IPS DF 19.7 (cell line): ENCODE data around the gene CFAP97D2.
"Not testable (repeated sequence)": the region's sequence is repeated elsewhere in the genome, so short reads cannot be mapped to it uniquely, and the experiment has no call there.

Experiments
- DNase-seq: peaks from one replicate; pipeline ENCODE4 v3.0.0-alpha.2; 2013; ENCODE audit warnings: low read depth, low spot score

The CFAP97D2 gene

GRCh38 chr13:114235697-114236096 is 56.6 kb downstream of the CFAP97D2 start:
- DNase-seq = no peak

GRCh38 chr13:114236227-114236626 is 57.2 kb downstream of the CFAP97D2 start:
- DNase-seq = no peak

GRCh38 chr13:114237415-114238112 is 58.5 kb downstream of the CFAP97D2 start:
- no peak for DNase-seq

- no peak for DNase-seq
Measured at GRCh38 chr13:114241918-114242317, 62.9 kb downstream of the CFAP97D2 start.

GRCh38 chr13:114243971-114244370 is 64.9 kb downstream of the CFAP97D2 start:
- DNase-seq = no peak

GRCh38 chr13:114244637-114245036 is 65.6 kb downstream of the CFAP97D2 start:
- no peak for DNase-seq

- no peak for DNase-seq
Measured at GRCh38 chr13:114248011-114248410, 69.0 kb downstream of the CFAP97D2 start.

- DNase-seq = no peak
Measured at GRCh38 chr13:114249077-114249476, 70.0 kb downstream of the CFAP97D2 start.

GRCh38 chr13:114251639-114252440 is 72.8 kb downstream of the CFAP97D2 start:
- not testable (repeated sequence) for DNase-seq

GRCh38 chr13:114256547-114256946 is 77.5 kb downstream of the CFAP97D2 start:
- DNase-seq = no peak

- DNase-seq = peak; percentile 25
Measured at GRCh38 chr13:114257014-114257413, 78.0 kb downstream of the CFAP97D2 start.

GRCh38 chr13:114258589-114258988 is 79.5 kb downstream of the CFAP97D2 start:
- no peak for DNase-seq

GRCh38 chr13:114259374-114259773 is 80.3 kb downstream of the CFAP97D2 start:
- no peak for DNase-seq

GRCh38 chr13:114259974-114260373 is 80.9 kb downstream of the CFAP97D2 start:
- DNase-seq = no peak

GRCh38 chr13:114260814-114261213 is 81.8 kb downstream of the CFAP97D2 start:
- DNase-seq = no peak

- DNase-seq = no peak
Measured at GRCh38 chr13:114261328-114261965, 82.4 kb downstream of the CFAP97D2 start.

GRCh38 chr13:114263578-114263977 is 84.5 kb downstream of the CFAP97D2 start:
- no peak for DNase-seq

GRCh38 chr13:114264313-114264712 is 85.3 kb downstream of the CFAP97D2 start:
- DNase-seq = not testable (repeated sequence)

- no peak for DNase-seq
Measured at GRCh38 chr13:114264886-114265611, 86.0 kb downstream of the CFAP97D2 start.

- DNase-seq = no peak
Measured at GRCh38 chr13:114266241-114266640, 87.2 kb downstream of the CFAP97D2 start.

- no peak for DNase-seq
Measured at GRCh38 chr13:114268344-114269280, 89.6 kb downstream of the CFAP97D2 start.
